HL-60 (cell line): ENCODE measurements around the gene BNIP1.

ENCODE experiments used
- CTCF ChIP-seq: IDR thresholded peaks from one replicate; pipeline ENCODE4 v1.5.1; 2011; ENCODE audit warnings: low read length, control low read depth, inconsistent platforms; ENCODE audit not compliant: insufficient read depth
- GABPA ChIP-seq: IDR thresholded peaks from 2 replicates; pipeline ENCODE4 v1.6.1; 2012; ENCODE audit warnings: low read depth
- POLR2AphosphoS5 ChIP-seq: IDR thresholded peaks from 2 replicates; pipeline ENCODE4 v1.6.1; 2012; ENCODE audit warnings: low read depth
- REST ChIP-seq: IDR thresholded peaks from 2 replicates; pipeline ENCODE4 v1.6.1; 2012; ENCODE audit warnings: low read depth; ENCODE audit not compliant: insufficient replicate concordance

GRCh38 chr5:173211284-173211683, 67.0 kb downstream of the BNIP1 start:
- TF ChIP-seq CTCF, result no peak
- no peak for TF ChIP-seq POLR2AphosphoS5
- no peak for TF ChIP-seq REST
- no peak for TF ChIP-seq GABPA
